CD4-positive, alpha-beta T cell treated with Interleukin-10 for 1 hour (primary cell): ENCODE results near the gene SREBF2.

Experiments
- DNase-seq: peaks from one replicate; pipeline ENCODE4 v3.0.0-alpha.2; 2020

Gene SREBF2

DNA sequence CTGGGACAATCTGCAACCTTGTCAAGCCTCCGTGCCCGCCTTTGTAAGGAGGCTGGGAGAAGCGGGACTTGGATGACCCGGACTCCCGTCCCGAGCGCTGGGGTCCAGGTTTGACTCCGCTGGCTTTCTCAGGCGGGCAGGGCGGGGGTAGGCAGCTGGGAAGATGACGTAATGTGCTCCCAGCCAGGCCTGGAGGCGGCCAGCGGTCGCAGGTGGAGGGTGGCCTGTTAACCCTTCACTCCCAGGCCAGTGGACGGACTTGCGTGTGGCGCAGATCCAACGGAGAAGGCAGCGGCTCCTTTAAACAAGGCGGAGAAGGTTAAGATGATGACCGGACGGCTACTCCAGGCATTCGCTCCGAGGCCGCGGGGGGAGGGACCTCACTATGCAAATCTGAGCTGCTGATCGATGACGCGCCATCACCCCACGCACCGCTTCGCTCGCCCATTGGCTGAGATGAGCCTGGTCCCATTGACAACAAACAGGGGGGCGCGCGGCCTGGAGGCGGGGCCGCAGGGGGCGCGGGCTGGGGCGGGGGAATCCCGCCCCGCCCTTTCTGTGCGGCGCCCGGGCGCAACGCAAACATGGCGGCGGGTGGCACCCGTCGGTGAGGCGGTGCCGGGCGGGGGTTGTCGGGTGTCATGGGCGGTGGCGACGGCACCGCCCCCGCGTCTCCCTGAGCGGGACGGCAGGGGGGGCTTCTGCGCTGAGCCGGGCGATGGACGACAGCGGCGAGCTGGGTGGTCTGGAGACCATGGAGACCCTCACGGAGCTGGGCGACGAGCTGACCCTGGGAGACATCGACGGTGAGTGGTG is at the start of gene SREBF2:
Gene SREBF2, plus strand, starts transcription at position 553 of the 816 bp plus-strand sequence. Its CDS starts 166 bp downstream, at position 719.
- peak; percentile 99 for DNase-seq

DNA sequence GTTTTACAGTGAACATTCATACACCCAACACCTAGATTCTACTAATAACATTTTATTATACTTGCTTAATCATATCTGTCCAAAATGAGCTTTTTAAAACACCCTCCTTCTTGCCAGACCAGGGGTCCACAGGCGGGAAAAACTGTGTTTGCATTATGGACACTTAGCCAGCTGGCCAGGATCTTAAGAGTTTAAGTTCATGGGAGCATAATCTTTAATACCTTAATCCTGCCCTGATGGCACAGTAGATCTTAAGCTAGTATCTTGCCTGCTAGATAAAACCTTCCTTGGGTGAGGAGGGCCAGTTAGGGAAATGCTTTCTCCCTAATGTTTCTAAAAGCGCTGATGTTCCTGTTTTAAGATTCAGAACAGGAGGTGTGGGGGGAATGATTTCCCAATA is 45.6 kb upstream of the SREBF2 start:
- DNase-seq = no peak

DNA sequence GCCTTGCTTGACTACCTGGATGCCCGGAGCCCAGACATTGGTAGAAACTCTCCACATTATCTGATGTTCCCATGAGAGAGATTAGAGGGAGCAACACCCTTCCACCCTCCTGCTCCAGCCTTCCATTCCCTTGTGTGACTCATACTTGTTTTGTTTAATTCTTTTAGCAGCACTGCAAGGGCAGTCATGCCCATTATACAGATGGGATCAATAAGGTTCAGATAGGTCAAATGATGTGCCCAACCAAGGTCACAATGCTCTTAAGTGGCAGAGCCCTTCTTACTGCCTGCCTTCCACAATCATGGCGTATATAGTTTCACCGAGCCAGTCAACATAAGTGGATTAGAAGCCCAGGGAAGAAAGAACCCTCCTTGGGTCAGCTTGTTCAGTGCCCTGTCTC is 39.0 kb upstream of the SREBF2 start:
- no peak for DNase-seq

DNA sequence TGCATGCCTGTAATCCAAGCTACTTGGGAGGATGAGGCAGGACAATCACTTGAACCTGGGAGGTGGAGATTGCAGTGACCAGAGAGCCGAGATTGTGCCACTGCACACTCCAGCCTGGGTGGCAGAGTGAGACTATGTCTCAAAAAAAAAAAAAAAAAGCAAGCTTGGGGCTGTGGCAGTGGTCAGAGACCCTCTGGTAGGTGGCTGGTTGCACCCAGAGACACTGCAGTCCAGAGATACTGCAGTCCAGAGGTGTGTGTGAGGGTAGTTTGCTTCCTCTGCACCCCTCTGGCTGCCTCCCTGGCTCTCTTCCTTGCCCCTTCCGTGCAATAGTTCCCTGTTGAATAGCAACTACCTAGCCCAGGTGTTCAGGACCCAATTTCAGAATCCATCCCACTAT is 34.2 kb upstream of the SREBF2 start:
- DNase-seq = no peak

DNA sequence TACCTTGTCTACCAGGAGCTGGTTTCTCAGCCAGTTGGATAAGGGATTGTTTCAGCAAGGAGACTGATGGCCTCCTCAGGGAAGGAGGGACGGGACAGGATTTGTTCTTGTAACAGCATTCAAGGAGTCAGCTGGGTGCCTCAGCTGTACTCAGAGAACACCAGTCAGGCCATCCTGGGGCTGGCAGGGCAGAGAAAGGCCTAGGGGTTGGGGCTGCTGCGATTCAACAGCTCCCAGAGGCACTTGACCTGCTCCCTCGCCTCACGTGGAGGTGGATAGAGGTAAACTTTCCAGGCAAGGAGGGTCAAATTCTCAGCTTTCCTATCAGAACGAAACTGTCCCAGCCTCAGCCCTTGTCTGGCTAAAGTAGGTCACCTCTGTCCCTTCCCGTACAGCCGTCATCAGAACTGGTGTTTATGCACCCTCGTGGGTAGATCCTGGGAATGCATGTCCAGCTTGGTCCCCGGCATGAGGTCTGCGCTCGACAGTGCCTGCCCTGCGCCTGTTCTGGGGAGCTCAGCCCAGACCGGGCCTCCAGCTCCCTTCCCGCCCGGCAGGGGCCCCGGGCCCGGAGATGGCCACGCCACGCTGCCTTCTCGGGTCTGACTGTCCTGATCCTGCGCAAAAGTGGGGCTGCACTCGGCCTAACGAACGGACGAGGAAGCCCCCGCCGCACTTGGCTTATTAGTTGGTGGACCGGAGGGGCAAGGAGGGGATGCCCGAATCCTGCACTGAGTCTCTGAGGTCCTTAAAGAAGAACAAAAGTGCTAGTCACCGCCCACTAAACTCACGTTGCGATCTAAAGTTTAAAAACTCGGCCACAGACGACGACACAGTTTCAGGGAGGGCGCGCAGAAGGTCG is 33.2 kb upstream of the SREBF2 start:
- no peak for DNase-seq

DNA sequence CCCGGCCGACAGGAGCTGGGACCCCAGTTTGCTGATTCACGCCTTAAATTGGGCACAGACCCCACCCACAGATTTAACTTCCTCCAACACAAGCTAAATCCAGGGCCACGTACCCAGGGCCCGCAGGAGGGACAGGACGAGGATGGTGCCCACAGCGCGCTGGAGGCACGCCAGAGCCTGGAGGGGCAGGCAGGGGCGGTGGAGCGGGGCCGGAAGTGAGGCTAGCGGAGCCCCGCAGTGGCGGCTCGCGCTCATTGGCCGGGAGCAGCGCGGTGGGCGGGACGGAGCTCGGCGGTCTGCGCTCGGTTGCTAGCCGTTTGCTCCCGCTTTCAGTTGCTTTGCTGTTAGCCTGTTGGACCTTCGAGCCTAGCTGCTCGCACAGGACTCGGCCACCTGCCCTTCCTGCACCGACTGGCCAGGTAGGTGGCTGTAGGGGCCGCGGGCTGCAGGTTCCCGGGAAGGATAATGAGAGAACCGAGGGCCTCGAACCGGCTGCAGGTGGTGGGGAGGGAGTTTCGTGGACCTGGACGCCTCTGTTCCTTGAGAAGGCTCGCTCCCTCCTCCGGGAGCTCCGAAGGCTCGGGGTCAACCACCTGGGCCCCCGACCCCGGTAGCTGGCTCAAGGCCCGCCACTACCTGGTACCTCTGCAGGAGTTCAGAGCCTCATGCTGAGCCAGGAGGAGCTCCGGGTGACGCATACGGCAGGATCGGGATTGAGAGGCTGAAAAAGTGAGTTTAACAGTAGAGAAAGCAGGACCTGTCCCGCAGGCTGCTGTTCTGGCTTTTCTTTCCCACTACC is 32.4 kb upstream of the SREBF2 start, which contains the start of gene CCDC134:
Gene CCDC134, plus strand, starts transcription at position 332 of the 799 bp plus-strand sequence. CDS start 8,212 bp downstream, outside the sequence.
- peak; percentile 91 for DNase-seq

DNA sequence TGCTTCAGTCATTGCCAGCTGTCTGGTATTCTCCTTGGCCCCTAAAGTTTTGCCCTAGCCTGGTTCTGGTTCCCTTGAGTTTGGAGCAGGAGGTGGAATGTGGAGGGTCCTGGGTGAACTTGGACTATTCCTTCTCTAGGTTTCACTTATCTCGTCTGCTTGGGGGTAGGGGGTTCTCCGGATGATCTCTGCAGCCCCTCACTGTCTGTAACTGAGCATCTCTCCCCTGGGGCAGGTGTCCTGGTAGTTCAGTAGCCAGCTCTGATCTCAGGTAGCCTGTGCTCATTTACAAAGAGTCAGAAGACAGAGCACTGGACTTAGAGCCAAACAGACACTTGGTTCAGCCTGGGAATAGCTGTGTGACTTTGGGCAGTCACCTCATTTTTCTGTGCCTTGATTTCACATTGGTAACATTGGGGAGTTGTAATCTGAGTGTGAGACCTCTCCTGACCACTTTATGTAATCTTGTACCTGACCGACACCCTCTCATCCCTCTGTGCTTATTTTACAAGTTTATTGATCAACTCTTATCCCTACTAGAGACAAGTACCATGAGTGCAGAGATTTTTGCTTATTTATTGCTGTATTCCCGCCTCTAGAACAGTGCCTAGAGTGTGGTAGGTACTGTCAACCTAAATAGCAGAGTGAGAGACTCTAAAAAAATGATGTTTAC is 31.6 kb upstream of the SREBF2 start:
- DNase-seq = no peak

DNA sequence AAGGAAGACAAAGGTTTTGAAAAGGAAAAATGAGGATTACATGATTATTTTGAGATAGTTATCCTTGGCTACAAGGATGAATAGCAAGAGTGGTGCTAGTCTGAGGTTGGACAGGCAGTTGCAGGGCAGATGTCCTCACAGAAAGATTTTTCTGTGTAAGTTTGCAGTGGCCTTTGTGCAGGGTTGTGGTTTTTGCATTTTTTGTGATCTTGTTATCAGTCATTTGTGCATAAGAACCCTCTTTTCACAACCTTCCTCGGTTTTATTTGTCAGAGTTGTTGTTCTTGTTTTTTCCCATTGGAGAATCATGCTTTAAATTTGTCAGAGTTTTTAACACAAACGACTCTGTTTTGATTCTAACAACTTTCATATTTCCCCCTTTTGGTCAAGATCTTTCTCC is 31.0 kb upstream of the SREBF2 start:
- no peak for DNase-seq

DNA sequence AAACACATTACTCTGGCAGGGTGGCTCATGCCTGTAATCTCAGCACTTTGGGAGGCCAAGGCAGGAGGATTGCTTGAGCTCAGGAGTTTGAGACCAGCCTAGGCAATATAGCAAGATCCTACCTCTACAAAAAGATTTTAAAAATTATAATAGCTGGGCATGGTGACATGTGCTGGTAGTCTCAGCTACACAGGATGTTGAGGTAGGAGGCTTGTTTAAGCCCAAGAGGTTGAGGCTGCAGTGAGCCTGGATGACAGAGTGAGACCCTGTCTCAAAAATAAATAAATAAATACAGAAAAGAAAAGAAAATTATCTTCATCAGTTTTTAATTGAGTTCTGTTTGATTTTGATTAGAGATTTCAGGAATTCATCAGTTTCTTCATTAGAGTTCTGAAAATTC is 27.3 kb upstream of the SREBF2 start:
- no peak for DNase-seq

DNA sequence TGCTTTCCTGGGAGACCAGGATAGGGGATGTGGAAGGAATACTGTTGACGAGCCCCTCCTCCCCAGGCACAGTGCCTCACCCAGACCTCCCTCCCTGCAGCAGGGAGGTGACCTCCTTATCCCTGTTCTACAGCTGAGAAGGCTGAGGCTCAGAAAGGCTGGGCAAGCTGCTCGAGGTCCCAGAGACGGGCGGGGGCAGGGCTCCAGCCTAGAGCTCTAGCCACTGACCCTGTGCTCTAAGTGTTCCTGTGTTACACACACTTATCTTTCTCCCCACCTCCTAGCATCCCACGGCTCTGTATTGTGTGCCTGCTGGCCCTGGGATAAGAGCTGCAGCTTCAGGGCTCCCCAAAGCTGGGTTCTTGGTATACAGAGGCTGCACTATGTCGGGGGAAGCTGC is 24.5 kb upstream of the SREBF2 start:
- no peak for DNase-seq

DNA sequence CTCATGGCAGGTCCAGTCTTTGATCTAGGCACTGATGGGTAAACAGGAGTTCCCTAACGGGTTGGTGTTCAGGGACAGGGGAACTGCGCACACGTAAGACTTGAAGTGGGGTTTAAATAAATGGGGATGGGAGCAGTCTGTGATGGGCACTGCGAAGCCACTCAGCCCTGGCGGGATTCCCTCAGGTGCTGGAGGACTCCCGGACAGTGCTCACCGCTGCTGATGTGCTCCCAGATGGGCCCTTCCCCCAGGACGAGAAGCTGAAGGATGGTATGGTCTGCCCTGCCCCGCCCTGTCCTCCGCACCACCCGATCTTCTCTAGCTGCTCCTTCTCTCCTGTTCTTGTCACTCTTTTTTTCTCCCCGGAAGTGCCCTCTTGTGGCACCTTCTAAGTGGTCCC is 22.9 kb upstream of the SREBF2 start:
- no peak for DNase-seq

DNA sequence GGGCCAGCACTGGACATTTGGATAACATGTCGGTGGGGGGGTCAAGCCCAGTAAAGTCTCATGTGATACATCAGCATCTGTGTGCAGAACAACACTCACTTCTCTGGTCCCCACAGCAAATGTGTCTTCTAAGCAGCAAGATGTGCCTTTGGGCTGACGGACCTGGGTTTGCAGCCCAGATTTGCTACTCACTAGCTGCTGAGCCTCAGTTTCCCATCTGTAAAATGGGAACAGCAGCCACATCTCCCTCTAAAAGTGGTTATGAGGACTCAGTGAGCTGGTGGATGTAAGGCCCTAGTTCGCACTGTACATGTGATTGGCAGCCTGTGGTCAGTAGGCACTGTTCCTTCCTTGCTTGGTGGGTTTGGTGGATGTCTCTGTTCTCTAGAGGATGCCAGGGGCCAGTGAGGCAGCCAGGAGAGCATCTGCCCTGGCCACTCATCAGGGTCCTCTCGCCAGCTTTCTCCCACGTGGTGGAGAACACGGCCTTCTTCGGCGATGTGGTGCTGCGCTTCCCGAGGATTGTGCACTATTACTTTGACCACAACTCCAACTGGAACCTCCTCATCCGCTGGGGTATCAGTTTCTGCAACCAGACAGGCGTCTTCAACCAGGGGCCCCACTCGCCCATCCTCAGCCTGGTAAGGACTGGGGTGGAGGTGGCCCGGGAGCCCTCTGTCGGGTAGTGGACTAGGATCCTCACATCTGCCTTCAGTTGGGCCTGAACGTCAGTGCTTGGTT is 19.9 kb upstream of the SREBF2 start:
- no peak for DNase-seq

DNA sequence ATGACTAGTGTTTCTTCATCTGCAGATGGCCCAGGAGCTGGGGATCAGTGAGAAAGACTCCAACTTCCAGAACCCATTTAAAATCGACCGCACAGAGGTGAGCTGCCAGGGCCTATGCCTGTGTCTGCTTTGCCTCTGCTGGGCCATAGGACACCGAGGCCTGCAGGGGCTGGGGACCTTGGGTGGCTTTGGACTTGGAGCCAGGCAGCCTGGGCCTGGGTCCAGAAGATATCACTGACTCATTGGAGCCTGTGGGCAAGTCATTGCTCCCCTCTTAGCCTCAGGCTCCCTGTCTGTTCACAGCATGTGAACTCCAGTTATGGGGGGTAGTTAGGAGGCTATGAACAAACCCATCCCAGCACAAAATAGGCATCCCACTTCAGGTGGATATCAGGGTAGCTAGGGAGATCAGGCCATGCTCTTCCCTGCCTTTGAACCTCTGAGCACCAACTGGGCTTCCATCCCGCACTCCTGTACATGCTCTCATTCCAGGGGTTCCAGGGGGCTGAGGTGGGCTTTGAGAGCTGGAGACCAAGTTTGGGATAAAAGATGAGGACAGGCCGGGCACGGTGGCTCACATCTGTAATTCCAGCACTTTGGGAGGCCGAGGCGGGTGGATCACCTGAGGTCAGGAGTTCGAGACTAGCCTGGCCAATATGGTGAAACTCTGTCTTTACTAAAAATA is 19.0 kb upstream of the SREBF2 start:
- DNase-seq = no peak

DNA sequence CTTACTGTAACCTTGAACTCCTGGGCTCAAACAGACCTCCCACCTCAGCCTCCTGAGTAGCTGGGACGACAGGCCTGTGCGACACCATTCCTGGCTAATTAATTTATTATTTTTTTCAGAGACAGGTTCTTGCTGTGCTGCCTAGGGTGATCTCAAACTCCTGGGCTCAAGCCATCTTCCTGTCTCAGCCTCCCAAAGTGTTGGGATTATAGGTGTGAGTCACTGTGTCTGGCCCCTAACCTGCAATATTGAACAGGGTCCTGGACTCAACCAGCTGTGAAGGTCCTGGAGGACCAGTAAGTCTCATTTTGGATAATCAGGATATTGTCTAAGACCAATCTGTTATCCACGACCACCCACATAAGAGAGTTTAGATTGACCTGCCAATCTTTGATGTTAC is 17.2 kb upstream of the SREBF2 start:
- no peak for DNase-seq

DNA sequence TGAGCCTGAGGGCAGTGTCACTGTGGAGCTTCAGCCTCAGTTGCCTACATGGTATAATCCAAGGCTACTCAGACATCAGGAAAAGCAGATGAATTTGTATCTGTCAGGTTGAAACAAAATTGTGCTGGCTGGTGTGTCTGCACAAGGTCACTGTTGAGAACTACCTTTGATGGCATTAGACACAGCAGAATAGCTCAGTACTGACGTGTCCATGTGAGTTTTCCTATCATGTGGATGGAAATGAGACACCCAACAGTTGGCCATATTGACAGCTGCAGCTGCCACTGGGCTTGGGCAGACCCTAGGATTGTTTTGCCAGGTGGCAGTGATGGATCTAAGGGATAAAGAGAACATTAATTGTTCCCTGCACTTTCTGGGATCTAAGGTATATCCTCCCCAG is 16.7 kb upstream of the SREBF2 start:
- DNase-seq = no peak

DNA sequence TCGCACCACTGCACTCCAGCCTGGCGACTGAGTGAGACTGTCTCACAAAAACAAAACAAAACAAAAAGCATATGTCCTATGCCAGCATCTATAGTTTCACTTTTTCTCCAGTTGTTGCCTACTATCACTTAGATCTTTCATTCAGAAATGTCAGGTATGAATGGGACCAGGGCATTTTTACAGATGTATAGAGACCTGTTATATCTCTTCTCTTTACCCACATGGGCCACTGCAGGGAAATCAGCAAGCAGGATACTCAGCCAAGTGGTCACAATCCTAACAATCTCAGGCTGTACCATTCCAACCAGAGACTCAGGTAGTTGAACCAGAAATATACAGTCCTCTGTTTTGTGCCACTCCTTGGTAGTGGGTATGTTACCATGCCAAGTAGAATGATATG is 16.0 kb upstream of the SREBF2 start:
- DNase-seq = no peak

DNA sequence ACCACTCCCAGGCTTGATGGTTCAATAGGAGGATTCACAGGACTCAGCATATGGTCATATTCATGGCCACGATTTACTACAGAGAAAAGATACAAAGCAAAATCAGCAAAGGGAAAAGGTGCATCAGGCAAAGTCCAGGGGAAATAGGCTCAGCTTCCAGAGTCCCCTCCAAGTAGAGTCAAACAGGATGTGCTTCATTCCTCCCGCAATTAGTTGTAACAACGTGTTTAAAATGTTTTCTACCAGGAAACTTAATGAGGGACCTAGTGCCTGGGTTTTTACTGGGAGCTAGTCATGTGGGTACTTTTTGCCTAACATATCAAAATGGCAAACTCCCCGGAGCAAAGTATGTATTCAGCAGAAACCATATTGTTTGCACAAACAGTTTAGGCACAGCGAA is 14.9 kb upstream of the SREBF2 start:
- DNase-seq = no peak

DNA sequence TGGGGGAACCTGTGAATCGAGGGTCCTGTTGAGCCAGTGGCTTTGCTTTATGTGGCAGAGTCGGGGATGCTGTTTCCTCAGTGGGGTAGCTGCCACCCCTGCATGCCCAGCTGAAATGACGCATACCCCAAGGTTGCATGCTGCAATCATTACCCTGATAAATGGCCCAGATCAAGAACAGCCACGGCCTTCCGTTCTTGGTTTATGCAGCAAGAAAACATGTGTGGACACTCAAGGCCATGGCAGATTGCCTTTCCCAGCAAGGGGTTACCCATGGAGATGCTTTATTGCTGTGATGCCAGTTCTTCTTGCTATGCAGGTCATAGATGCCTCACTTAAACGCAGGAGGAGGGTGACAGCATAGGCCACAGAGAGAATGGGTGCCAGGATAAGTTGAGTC is 14.3 kb upstream of the SREBF2 start:
- DNase-seq = no peak

DNA sequence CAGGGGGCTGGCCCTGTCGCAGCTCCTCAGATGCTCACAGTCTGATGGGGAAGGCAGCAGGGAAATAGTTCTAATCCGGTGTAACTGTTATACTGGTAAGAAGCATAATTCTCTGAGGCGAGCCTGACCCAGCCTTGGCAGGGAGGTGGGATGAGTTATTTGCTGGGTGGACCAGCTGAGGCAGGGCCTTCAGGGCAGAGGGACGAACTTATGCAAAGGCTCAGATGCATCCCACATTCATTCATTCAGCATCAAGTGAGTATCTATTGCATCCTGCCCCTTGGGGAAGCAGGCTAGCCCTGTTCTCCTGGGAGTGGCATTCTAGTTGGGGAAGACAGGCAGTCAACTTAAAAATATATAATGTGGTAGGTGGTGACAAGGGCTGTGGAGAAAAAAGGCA is 13.6 kb upstream of the SREBF2 start:
- no peak for DNase-seq

DNA sequence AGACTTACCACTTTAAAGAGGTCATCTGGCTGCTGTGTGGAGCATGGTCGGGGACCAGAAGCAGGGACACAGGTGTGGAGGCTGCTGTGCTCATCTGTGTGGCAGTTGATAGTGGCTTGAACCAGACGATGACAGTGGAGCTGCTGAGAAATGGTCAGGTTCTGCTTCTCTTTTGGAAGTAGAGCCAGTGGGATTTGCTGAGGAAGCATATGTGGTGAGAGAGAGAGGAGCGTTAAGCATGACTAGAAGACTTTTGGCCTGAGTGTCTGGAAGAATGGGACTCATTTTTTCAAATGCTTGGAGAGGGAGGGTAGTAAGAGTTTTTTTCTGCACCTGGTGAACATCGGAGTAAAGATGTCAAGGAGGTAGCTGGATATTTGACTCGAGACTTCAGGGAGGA is 12.5 kb upstream of the SREBF2 start:
- no peak for DNase-seq
